NT2/D1 (cell line): ENCODE results near the gene CLIC6.

Source experiments
- DNase-seq: peaks from one replicate; pipeline ENCODE4 v3.0.0-alpha.2; 2011; ENCODE audit warnings: low read depth, low spot score
- H3K27me3 ChIP-seq: 2 replicates; pipeline ENCODE4 v1.6.0; 2011; ENCODE audit warnings: mild to moderate bottlenecking; ENCODE audit not compliant: insufficient read length, insufficient read depth
- H3K36me3 ChIP-seq: 2 replicates; pipeline ENCODE4 v1.6.1; 2011; ENCODE audit warnings: mild to moderate bottlenecking, low read length, mixed read lengths; ENCODE audit not compliant: insufficient read depth, insufficient read length
- H3K4me1 ChIP-seq: 2 replicates; pipeline ENCODE4 v1.5.1; 2011; ENCODE audit not compliant: insufficient read depth, insufficient read length
- H3K4me3 ChIP-seq: 2 replicates; pipeline ENCODE4 v1.5.1; 2011; ENCODE audit warnings: low read depth; ENCODE audit not compliant: insufficient read length
- H3K9ac ChIP-seq: 2 replicates; pipeline ENCODE4 v1.6.0; 2011; ENCODE audit warnings: low read depth; ENCODE audit not compliant: insufficient read length
- H3K9me3 ChIP-seq: 2 replicates; pipeline ENCODE4 v1.5.1; 2011; ENCODE audit warnings: mild to moderate bottlenecking, low read length; ENCODE audit not compliant: insufficient read depth
- SUZ12 ChIP-seq: IDR thresholded peaks from 2 replicates; pipeline ENCODE4 v1.6.1; 2011; ENCODE audit not compliant: insufficient read length, insufficient read depth; ENCODE audit errors: extremely low read depth
- YY1 ChIP-seq: IDR thresholded peaks from 2 replicates; pipeline ENCODE4 v1.6.1; 2011; ENCODE audit not compliant: insufficient read length, insufficient read depth
- ZNF274 ChIP-seq: IDR thresholded peaks from 2 replicates; pipeline ENCODE4 v1.6.1; 2011; ENCODE audit warnings: mild to moderate bottlenecking, low read depth, low read length

CLIC6 gene

DNA sequence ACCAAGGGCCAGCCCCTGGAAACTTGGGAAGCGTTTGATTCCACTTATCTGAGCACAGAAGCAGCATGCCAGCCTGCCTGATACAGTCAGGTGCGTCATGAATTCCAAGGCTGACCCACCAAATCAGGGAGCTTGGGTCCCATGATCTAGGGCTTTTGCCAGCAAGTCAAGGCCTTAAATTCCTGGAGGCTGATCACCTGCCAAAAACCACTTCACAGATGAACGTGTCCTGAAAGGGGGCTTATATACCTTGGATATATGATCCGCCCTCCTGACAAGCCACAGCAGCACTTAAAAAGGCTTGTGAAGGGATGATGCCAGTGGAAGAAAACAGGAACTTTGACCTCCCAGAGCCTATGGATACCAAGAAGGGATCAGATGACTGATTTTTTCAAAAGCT is 24.0 kb upstream of the CLIC6 start:
- Histone ChIP-seq H3K36me3 (no peaks in the 10 kb centered on the region), H3K4me1 (no peaks in the 10 kb centered on the region), H3K27me3 (no peaks in the 10 kb centered on the region), H3K9me3 (no peaks in the 10 kb centered on the region), H3K4me3 (no peak overlapping the region), H3K9ac (no peak overlapping the region)
- DNase-seq = no peak
- TF ChIP-seq ZNF274 (no peak), YY1 (no peak), SUZ12 (no peak)

GRCh38 chr21:34647555-34647954 is 21.2 kb upstream of the CLIC6 start:
- H3K9ac ChIP-seq = no peak overlapping the region
- TF ChIP-seq ZNF274 = no peak
- H3K4me1 ChIP-seq = no peaks in the 10 kb centered on the region
- peaks cover 12% of the 10 kb centered on the region for H3K9me3 ChIP-seq
- H3K4me3 ChIP-seq = no peak overlapping the region
- H3K27me3 ChIP-seq = no peaks in the 10 kb centered on the region
- H3K36me3 ChIP-seq = no peaks in the 10 kb centered on the region
- no peak for DNase-seq

GRCh38 chr21:34648739-34649297 is 20.0 kb upstream of the CLIC6 start:
- H3K9me3 ChIP-seq = peaks cover 12% of the 10 kb centered on the region
- no peak for TF ChIP-seq ZNF274
- no peak for TF ChIP-seq YY1
- no peak for TF ChIP-seq SUZ12
- no peaks in the 10 kb centered on the region for H3K4me1 ChIP-seq
- H3K4me3 ChIP-seq = no peak overlapping the region
- no peaks in the 10 kb centered on the region for H3K36me3 ChIP-seq
- H3K9ac ChIP-seq = no peak overlapping the region
- no peaks in the 10 kb centered on the region for H3K27me3 ChIP-seq
- no peak for DNase-seq

GRCh38 chr21:34649400-34649799 is 19.4 kb upstream of the CLIC6 start:
- TF ChIP-seq SUZ12 = no peak
- TF ChIP-seq YY1 = no peak
- TF ChIP-seq ZNF274 = no peak
- DNase-seq = no peak
- H3K27me3 ChIP-seq = no peaks in the 10 kb centered on the region
- H3K4me1 ChIP-seq = no peaks in the 10 kb centered on the region
- no peak overlapping the region for H3K4me3 ChIP-seq
- H3K9me3 ChIP-seq = peaks cover 12% of the 10 kb centered on the region
- H3K9ac ChIP-seq = no peak overlapping the region
- H3K36me3 ChIP-seq = no peaks in the 10 kb centered on the region

GRCh38 chr21:34650861-34651431 is 17.8 kb upstream of the CLIC6 start:
- no peak for DNase-seq
- Histone ChIP-seq H3K9ac (no peak overlapping the region), H3K4me1 (no peaks in the 10 kb centered on the region), H3K4me3 (no peak overlapping the region), H3K36me3 (no peaks in the 10 kb centered on the region), H3K9me3 (peaks cover 12% of the 10 kb centered on the region), H3K27me3 (no peaks in the 10 kb centered on the region)
- TF ChIP-seq YY1 = no peak
- TF ChIP-seq ZNF274 = no peak
- TF ChIP-seq SUZ12 = no peak

- TF ChIP-seq SUZ12 (no peak), YY1 (no peak), ZNF274 (no peak)
These were observed 17.2 kb upstream of the CLIC6 start for GRCh38 chr21:34651642-34652041.

DNA sequence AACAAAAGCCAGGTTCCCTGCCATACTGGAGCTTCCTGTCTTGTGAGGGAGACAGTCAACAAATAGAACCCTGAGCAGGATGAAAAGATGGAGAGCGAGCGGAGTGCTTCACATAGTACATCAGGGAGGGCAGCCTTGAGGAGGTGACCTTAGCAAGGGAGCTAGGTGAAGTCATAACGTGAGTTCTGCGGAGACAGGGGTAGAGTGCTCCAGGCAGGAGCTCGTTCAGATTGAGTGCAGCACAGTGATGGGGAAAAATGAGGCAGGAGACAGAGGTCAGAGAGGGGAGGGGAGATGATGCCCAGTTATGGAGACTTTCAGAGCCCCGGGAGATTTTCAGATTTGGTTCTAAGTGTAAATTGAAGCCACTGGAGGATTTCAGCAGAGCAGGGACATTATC is 15.3 kb upstream of the CLIC6 start:
- Histone ChIP-seq H3K9me3 (peaks cover 12% of the 10 kb centered on the region), H3K4me3 (no peak overlapping the region), H3K4me1 (no peaks in the 10 kb centered on the region), H3K27me3 (no peaks in the 10 kb centered on the region), H3K9ac (no peak overlapping the region), H3K36me3 (no peaks in the 10 kb centered on the region)
- DNase-seq = no peak
- TF ChIP-seq YY1 (no peak), ZNF274 (no peak), SUZ12 (no peak)

More at GRCh38 chr21:34651642-34652041, 17.2 kb upstream of the CLIC6 start:
- Histone ChIP-seq H3K4me1 (no peaks in the 10 kb centered on the region), H3K9ac (no peak overlapping the region), H3K27me3 (no peaks in the 10 kb centered on the region), H3K4me3 (no peak overlapping the region), H3K36me3 (no peaks in the 10 kb centered on the region), H3K9me3 (peaks cover 12% of the 10 kb centered on the region)
- DNase-seq = no peak

- H3K27me3 ChIP-seq = no peaks in the 10 kb centered on the region
- H3K9me3 ChIP-seq = no peaks in the 10 kb centered on the region
- no peak for DNase-seq
- no peaks in the 10 kb centered on the region for H3K4me1 ChIP-seq
- no peak for TF ChIP-seq ZNF274
- TF ChIP-seq YY1 = no peak
- no peak overlapping the region for H3K9ac ChIP-seq
- no peaks in the 10 kb centered on the region for H3K36me3 ChIP-seq
- no peak overlapping the region for H3K4me3 ChIP-seq
These were observed 6.9 kb upstream of the CLIC6 start for GRCh38 chr21:34661848-34662247.
